Effector memory CD8-positive, alpha-beta T cell (primary cell): Measurements from ENCODE around the gene TACC2.

ENCODE experiments used
- ATAC-seq: fragments of 150-1000 bp; cut with Tn5 transposase; replicated peaks from 2 replicates; pipeline ENCODE4 v1.10.0; 2021; ENCODE audit warnings: mild to moderate bottlenecking, moderate library complexity
- DNase-seq, 3 experiments: peaks; one replicate each; pipeline ENCODE4 v3.0.0; 2021
- H3K27ac Mint-ChIP-seq, 2 donors: one replicate each; pipeline ENCODE4 v1.8.0; 2022; ENCODE audit warnings: mild to moderate bottlenecking in 2 of 2, mixed read lengths in 2 of 2, moderate library complexity in 2 of 2
- H3K27me3 Mint-ChIP-seq, 2 donors: one replicate each; pipeline ENCODE4 v1.8.0; 2022; ENCODE audit warnings: mixed read lengths in 2 of 2
- H3K36me3 Mint-ChIP-seq: one replicate; pipeline ENCODE4 v1.8.0; 2022; ENCODE audit warnings: mild to moderate bottlenecking, moderate library complexity, mixed read lengths; ENCODE audit not compliant: insufficient read depth
- H3K4me1 Mint-ChIP-seq, 2 donors: one replicate each; pipeline ENCODE4 v1.8.0; 2022; ENCODE audit warnings: low read depth in 2 of 2, mixed read lengths in 2 of 2
- H3K4me3 Mint-ChIP-seq, 2 donors: one replicate each; pipeline ENCODE4 v1.8.0; 2022; ENCODE audit warnings: mild to moderate bottlenecking in 2 of 2, mixed read lengths in 2 of 2, moderate library complexity in 2 of 2
- H3K9me3 Mint-ChIP-seq, 2 donors: one replicate each; pipeline ENCODE4 v1.8.0; 2022; ENCODE audit warnings: mixed read lengths in 2 of 2

The TACC2 gene

GRCh38 chr10:122154545-122155366, 165.8 kb downstream of the TACC2 start:
- Mint-ChIP-seq H3K4me3 (no peak overlapping the region), H3K4me1 (no peaks in the 10 kb centered on the region), H3K36me3 (no peaks in the 10 kb centered on the region), H3K27ac (no peak overlapping the region), H3K27me3 (peaks cover 46 to 70% of the 10 kb centered on the region in 2 donors), H3K9me3 (no peaks in the 10 kb centered on the region)
- ATAC-seq (no peak), DNase-seq (no peak)

DNA sequence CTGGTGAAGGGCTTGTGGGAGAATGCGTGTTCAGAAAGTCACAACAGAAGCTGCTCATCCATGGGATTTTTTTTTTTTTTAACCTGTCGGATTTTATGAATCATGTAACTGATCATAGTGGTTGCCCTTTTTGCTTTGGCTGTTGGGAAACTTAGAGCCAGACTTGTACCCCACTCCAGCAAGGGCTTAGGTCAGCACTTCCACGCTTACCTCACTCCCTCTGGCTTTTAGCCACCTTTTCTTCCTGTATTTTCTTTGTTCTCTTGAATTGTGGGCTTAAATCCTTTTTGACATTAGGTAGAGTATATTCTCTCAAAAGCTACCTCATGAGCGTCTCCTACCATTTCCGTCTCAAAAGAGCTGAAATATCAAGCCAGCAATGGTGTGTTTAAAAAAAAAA, 168.5 kb downstream of the TACC2 start:
- Mint-ChIP-seq H3K27ac (no peak overlapping the region), H3K4me1 (no peaks in the 10 kb centered on the region), H3K36me3 (no peaks in the 10 kb centered on the region), H3K27me3 (peaks cover 62 to 76% of the 10 kb centered on the region in 2 donors), H3K9me3 (no peaks in the 10 kb centered on the region), H3K4me3 (no peak overlapping the region)
- ATAC-seq (no peak), DNase-seq (no peak)

DNA sequence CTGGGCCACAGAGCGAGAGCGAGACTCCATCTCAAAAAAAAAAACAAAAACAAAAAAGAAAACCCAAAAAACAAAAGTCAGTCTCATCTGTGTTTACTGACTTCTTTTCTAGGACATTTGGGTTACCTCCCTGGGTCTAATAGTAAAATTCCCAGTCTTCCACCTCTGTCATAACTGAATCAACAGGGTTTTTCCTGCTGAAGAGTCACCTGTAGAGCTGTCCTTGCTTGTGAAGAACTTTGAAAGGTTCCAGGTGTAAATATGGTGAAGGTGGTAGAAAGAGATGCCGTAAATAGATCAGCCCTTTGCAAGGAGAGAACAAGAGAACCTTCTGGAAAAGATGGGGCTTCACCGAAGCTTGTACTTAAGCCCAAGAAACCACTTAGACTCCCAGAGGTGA, 169.4 kb downstream of the TACC2 start:
- no peak for DNase-seq
- Mint-ChIP-seq H3K4me3 (no peak overlapping the region), H3K9me3 (no peaks in the 10 kb centered on the region), H3K27me3 (peaks cover 69 to 84% of the 10 kb centered on the region in 2 donors), H3K4me1 (no peaks in the 10 kb centered on the region), H3K27ac (no peak overlapping the region), H3K36me3 (no peaks in the 10 kb centered on the region)
- ATAC-seq: no peak

DNA sequence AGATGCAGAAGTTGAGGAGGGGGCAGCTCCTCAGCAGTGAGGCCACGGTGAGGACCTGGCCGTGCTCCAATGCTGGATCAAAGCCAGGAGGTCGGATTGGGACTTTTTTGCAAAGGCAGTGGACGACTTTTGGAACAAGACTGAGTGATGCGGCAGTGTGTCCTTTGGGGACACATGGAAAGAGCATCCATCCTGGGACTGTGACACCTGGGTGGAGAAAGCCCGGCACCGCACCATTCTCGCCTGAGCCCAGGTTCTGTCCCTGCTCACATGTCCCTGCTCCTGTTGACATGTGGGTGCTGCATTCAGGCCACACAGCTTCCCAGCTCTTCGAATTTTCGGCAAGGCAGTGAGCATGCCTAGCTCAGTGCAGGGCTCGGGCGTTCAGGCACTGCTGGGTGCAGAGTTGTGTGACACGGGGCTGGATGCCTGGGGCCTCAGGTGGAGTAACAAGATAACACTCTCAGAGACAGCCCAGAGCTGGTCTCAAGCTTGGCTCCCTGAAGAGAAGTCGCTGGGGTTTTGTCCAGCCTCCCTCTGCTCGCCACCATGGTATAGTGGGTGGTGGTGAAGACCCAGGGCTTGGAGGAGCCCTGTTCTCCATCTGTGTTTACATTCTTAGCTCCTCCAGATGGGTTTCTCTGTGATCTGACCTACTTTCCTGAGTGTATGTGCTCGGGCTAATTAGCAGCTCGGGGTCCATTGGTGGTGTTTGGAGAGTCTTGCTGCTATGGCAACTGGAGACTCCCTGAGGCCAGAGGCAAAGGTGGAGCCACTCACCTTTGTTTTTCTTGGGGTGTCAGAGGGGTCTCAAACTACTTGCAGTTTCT, 170.4 kb downstream of the TACC2 start:
- DNase-seq: no peak
- Mint-ChIP-seq H3K27ac (no peak overlapping the region), H3K27me3 (peaks cover 66 to 84% of the 10 kb centered on the region in 2 donors), H3K4me1 (peaks cover 0 to 2% of the 10 kb centered on the region in 2 donors), H3K4me3 (no peak overlapping the region), H3K36me3 (no peaks in the 10 kb centered on the region), H3K9me3 (no peaks in the 10 kb centered on the region)
- ATAC-seq: no peak

DNA sequence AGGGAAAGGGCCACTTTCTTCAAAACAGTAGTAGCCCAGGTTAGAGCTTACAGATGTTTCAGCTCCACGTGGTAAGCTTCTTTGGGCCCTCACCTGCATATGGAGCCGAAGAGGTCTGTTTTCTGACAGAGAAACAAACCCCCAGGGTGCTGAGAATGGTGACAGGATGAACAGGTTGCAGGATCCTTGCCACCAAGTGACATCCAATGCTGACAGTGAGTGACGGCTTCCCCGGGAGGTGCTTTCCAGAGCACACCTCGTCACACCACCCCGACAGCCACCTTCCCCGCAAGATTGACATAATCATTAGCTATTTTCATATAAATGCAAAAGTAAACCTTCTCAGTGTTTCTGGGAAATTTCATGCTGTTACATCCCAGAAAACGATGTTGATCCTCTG, 172.8 kb downstream of the TACC2 start:
- no peak for DNase-seq
- no peak overlapping the region for H3K27ac Mint-ChIP-seq
- H3K4me1 Mint-ChIP-seq: peaks cover 0 to 4% of the 10 kb centered on the region in 2 donors
- ATAC-seq: no peak
- no peaks in the 10 kb centered on the region for H3K36me3 Mint-ChIP-seq
- H3K9me3 Mint-ChIP-seq: no peaks in the 10 kb centered on the region
- H3K4me3 Mint-ChIP-seq: no peak overlapping the region
- peaks cover 82 to 98% of the 10 kb centered on the region in 2 donors for H3K27me3 Mint-ChIP-seq

GRCh38 chr10:122162671-122163173, 173.8 kb downstream of the TACC2 start:
- Mint-ChIP-seq H3K9me3 (no peaks in the 10 kb centered on the region), H3K27me3 (peaks cover 82 to 96% of the 10 kb centered on the region in 2 donors), H3K4me3 (no peak overlapping the region), H3K27ac (no peak overlapping the region), H3K36me3 (no peaks in the 10 kb centered on the region), H3K4me1 (peaks cover 0 to 4% of the 10 kb centered on the region in 2 donors)
- no peak for DNase-seq
- no peak for ATAC-seq

DNA sequence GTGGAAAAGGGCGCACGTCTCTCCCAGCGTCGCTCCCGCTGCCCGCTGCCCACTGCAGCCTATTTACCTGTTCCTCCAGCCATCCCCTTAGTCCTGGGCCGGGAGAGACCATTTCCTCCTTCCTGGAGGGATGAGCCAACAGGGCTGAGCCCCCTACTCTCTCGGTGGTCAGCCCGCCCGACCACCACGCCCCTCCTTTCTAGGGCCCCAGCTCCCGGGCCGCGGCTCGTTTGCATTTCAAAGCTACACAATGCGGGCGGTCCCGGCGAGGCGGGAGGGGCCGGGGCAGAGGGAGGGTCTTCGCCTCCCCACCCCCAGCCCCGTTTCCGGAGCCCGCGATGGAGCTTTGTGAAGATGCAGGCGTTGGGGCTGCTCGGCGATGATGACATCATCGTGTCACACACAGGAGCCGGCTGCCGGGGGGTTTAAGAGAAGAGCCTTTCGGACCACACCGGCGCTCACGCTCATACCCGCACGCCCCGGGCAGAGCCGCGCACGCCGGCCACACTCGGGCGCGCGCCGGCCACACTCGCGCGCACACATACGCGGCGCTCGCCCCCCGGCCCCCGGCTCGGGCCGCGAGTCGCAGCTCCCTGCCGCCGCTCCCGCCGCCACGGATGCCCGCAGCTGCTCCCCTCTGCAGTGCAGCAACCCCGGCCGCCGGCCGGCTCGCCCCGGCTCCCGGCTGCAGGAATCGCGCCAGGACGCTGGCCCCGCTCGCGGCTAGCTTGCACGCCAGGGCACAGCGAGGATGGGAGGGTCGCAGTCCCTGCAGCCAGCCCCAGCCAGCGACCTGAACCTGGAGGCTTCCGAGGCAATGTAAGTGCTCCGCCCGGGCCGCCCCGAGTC, 174.4 kb downstream of the TACC2 start:
- H3K27ac Mint-ChIP-seq: no peak overlapping the region
- DNase-seq (no peak), ATAC-seq (no peak)
- H3K36me3 Mint-ChIP-seq: no peaks in the 10 kb centered on the region
- peaks cover 0 to 4% of the 10 kb centered on the region in 2 donors for H3K4me1 Mint-ChIP-seq
- H3K9me3 Mint-ChIP-seq: no peaks in the 10 kb centered on the region
- H3K4me3 Mint-ChIP-seq: peak overlapping the region; percentile 60 to 65
- peaks cover 79 to 93% of the 10 kb centered on the region in 2 donors for H3K27me3 Mint-ChIP-seq

GRCh38 chr10:122164023-122164601, 175.1 kb downstream of the TACC2 start:
- Mint-ChIP-seq H3K27ac (no peak overlapping the region), H3K27me3 (peaks cover 72 to 90% of the 10 kb centered on the region in 2 donors), H3K4me1 (peaks cover 0 to 4% of the 10 kb centered on the region in 2 donors), H3K36me3 (no peaks in the 10 kb centered on the region), H3K4me3 (peak overlapping the region; percentile 60 to 65), H3K9me3 (no peaks in the 10 kb centered on the region)
- ATAC-seq: no peak
- no peak for DNase-seq

DNA sequence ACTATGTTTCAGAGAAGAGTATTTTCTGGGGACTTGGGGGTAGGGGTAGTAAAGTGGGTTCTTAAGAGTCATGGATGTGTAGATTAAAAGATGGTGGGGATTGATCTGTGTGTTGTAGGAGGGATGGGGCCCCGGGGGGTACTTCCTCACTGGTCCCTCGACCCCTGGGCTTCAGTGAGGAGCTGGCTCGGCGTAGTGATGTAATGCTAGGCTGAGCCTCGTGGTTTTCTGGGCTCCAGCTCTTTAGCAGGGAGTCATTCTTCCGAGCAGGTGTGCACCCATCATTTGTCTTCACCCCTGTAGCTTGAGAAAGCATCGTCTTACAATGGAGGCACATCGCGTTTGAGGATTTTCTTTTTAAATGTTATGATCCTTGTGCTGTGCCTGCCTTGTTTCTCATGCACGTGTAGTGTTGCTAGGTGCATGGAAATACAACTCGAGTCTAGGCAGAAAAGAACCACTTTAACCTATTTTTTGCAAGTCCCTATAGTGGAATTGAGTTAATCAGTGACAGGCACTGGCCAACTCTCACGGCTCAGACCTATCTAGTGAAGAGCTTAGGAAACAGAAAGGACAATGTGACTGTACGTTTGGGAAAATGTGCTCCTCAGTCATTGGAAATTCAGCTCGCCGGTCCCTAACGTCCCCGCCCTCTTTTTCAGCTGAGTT, 176.0 kb downstream of the TACC2 start:
- Mint-ChIP-seq H3K9me3 (no peaks in the 10 kb centered on the region), H3K27me3 (peaks cover 70 to 89% of the 10 kb centered on the region in 2 donors), H3K27ac (no peak overlapping the region), H3K36me3 (no peaks in the 10 kb centered on the region), H3K4me1 (peaks cover 0 to 4% of the 10 kb centered on the region in 2 donors), H3K4me3 (peak overlapping the region in 1 of 2 donors; percentile 65)
- no peak for DNase-seq
- ATAC-seq: no peak

DNA sequence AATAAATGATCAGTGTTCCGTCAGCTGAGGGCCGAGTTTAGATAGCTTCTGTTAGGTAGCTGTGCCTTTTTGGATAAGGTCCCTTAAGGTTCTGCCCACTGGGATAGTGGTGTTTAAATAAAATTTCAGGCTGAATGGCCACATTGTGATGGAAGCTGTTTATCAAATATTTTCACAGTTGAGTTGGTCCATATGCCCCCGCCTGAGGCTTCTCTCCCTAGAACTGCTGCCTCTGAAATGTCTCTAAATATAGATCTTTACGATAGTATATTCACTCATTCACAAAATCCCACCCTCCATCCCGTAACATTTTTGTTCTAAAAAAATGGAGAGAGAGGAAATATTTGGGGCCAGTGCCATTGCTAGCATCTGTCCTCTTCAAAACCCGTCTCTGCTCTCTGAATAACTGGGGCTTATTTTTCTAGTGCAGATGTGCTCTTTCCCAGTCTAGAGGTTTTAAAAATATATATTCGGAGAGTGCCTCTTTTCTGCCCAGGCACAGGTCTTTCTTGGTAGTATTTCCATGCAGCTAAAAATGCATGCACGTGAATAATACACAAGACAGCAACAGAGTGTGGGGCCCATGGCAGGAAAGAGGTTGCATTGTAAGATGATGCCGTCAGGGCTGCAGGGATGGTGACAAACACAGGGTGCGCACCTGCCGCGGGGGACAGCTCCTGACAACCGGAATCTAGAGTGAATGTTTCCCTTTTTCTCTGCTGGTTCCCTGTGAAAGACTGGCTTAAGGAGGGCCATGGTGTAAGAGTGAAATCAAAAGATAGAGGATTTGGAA, 176.7 kb downstream of the TACC2 start:
- H3K36me3 Mint-ChIP-seq: no peaks in the 10 kb centered on the region
- no peaks in the 10 kb centered on the region for H3K9me3 Mint-ChIP-seq
- H3K4me1 Mint-ChIP-seq: peaks cover 0 to 4% of the 10 kb centered on the region in 2 donors
- peaks cover 68 to 89% of the 10 kb centered on the region in 2 donors for H3K27me3 Mint-ChIP-seq
- DNase-seq: no peak
- H3K4me3 Mint-ChIP-seq: no peak overlapping the region
- ATAC-seq: no peak
- H3K27ac Mint-ChIP-seq: no peak overlapping the region

- no peak for DNase-seq
- ATAC-seq: no peak
- H3K4me1 Mint-ChIP-seq: peaks cover 0 to 4% of the 10 kb centered on the region in 2 donors
- H3K4me3 Mint-ChIP-seq: no peak overlapping the region
- H3K36me3 Mint-ChIP-seq: no peaks in the 10 kb centered on the region
- H3K27ac Mint-ChIP-seq: no peak overlapping the region
- H3K27me3 Mint-ChIP-seq: peaks cover 62 to 87% of the 10 kb centered on the region in 2 donors
- no peaks in the 10 kb centered on the region for H3K9me3 Mint-ChIP-seq
These were observed 179.1 kb downstream of the TACC2 start for GRCh38 chr10:122168101-122168500.
